GM21528 (cell line): ENCODE results near the gene GDE1.
A peak's percentile ranks its signal among the peaks of the same experiment; 100 is the strongest.

ENCODE experiments used
- ATAC-seq: cut with Tn5 transposase; IDR thresholded peaks from one replicate; pipeline ENCODE4 v1.9.1; 2021; ENCODE audit warnings: mild to moderate bottlenecking, moderate library complexity; ENCODE audit not compliant: unreplicated experiment, low FRiP score

Gene GDE1

DNA sequence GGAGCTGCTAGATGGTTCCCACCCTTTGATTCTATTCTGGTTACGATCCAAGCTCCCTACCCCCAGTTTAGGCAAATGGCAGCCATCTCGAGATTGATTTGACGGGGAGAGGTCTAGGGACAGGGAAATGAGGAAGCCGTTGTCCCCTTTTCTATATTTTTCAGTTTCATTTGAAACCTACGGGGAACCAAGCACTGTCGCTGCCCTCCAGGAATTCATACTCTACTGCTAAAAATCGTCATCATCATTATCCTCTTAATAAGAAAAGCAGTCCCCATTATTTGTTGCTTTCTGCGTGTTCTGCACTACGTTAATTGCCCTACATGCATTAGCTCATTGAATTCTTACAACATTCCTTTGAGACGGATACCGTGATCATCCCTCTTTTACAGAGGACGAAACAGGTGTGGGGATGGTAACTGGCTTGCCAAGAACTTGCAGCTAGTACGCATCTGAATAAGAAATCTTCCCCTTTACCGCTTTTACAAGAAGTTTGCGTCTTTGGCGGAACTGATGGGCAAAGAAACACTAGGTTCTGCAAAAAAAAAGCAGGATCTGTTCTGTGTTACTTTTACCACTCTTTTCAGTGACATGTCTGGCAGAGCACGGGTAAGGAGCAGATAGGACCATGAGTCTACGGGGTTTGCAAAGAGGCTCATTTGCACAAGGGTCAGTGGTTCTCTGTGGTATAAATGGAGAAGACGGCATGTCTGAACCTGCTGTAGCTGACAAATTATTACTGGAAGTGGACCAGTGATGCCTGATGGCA lies 2.9 kb upstream of the GDE1 start:
- ATAC-seq, result no peak

GRCh38 chr16:19524356-19524615 lies 2.4 kb upstream of the GDE1 start:
- no peak for ATAC-seq

- ATAC-seq, result peak; percentile 74
Observed at GRCh38 chr16:19523559-19524355, 1.9 kb upstream of the GDE1 start, which contains the start of gene CCP110. Gene CCP110 (plus strand): TSS chr16:19523942. CDS start chr16:19527882, 3,940 bp downstream.

- ATAC-seq, result no peak
Observed at GRCh38 chr16:19523184-19523558, 1.3 kb upstream of the GDE1 start.

GRCh38 chr16:19522760-19523159 lies 862 bp upstream of the GDE1 start:
- no peak for ATAC-seq

DNA sequence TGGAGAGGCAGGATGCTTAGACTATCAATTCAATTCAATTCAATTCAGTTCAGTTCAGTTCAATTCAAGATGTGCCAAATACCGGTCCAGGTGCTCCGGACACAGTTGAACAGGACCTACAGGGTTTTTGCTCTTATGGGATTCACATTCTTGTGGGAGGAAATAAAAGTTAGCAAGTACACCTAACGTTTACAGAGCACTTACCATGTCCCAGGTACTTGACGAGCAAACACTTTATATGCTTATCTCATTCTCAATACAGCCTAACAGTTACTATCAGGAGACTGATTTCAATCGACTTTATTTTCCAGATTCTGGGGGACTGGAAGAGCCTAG lies 467 bp upstream of the GDE1 start:
- no peak for ATAC-seq

GRCh38 chr16:19520861-19521331 lies 1.0 kb downstream of the GDE1 start:
- ATAC-seq, result no peak

- no peak for ATAC-seq
Observed at GRCh38 chr16:19518388-19518787, 3.5 kb downstream of the GDE1 start.

- ATAC-seq, result no peak
Observed at GRCh38 chr16:19517424-19518089, 4.3 kb downstream of the GDE1 start.

DNA sequence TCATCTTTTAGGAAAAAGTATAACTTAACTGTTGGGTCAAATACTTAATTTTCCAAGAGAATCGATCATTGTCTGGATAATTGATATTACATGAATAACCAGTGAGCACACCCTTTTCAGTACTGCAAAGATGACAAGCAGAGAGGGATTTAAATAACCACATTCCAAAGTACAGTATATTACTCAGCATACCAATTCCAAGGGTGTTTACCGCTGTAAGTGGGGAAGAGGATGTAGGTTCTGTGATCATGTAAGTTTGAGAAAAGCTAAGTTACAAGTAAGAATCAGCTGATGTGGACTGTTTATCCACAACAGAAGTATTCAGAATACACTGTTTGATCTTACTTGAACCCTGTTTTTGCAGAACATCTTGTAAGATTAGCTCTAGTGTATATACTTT lies 6.1 kb downstream of the GDE1 start:
- ATAC-seq, result no peak

DNA sequence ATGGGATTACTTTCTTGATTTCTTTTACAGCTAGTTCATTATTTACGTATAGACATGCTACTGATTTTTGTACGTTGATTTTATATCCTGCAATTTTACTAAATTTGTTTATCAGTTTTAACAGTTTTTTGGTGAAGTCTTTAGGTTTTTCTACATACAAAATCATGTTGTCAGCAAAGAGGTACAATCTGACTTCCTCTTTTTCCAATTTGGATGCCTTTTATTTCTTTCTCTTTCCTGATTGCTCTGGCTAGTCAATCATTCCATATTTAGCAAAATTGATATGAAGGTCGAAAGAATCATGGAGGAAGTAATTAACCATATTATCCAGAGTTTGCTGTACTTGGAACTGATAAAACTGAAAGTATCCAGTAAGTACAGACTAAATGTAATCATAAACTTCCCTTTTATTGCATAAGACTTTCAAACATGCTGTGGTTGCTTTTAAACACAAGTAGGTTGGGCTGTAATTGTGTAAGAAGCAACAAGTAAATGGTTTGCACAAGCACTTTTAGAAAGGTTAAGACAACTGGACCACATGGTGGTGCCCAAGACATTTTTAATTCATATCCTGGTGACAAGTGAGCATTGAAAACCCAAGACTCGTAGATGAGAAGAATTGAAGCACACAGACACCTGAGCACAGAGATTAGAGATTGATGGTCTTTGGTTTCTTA lies 8.4 kb downstream of the GDE1 start:
- ATAC-seq, result no peak

DNA sequence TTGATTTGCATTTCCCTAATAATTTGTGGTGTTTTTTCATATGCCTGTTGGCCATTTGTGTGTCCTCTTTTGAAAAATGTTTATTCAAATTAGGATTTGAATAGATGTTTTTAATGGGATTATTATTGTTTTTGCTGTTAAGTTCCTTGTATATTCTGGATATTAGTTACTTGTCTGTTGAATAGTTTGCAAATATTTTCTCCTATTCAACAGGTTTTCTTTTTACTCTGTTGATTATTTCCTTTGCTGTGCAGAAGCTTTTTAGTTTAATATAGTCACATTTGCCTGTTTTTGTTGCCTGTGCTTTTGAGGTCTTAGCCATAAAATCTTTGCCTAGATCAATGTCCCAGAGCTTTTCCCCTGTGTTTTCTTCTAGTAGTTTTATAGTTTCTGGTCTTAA lies 9.6 kb downstream of the GDE1 start:
- ATAC-seq, result no peak

GRCh38 chr16:19507867-19508266 lies 14.0 kb downstream of the GDE1 start:
- ATAC-seq, result no peak

- no peak for ATAC-seq
Observed at GRCh38 chr16:19506965-19507364, 14.9 kb downstream of the GDE1 start.

DNA sequence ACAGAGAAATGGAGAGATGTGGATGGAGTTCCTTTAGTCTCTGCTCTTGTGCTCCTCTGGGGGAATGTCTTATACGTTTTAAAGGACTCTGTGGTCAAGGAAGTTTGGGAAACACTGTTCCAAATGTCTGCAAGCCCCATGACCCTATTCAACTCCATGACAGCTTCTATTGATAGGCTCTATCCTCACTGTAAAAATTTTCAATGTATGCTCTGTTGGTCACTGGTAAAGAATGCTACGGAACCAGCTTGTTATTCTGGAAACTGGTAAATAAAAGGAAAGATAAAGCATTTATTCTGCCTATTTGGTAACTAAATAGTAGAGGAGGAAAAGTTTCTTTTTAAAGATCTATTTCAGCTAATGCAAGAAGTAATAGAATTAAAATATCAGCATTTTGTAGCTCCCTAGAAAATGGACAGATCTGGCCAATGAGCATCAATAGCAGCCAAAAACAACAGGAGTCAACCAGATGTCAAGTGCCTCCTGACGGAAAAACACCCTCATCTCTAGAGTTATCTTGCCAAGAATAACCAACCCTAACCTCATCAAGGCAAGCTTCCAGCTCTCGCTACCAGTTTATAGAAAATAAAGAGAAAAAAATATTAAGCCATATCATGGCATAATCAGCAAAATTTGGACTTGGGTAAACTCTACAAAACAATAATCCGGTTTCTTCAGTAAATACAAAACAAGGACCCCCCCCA lies 16.1 kb downstream of the GDE1 start:
- ATAC-seq, result no peak

- no peak for ATAC-seq
Observed at GRCh38 chr16:19503461-19504075, 18.3 kb downstream of the GDE1 start.

DNA sequence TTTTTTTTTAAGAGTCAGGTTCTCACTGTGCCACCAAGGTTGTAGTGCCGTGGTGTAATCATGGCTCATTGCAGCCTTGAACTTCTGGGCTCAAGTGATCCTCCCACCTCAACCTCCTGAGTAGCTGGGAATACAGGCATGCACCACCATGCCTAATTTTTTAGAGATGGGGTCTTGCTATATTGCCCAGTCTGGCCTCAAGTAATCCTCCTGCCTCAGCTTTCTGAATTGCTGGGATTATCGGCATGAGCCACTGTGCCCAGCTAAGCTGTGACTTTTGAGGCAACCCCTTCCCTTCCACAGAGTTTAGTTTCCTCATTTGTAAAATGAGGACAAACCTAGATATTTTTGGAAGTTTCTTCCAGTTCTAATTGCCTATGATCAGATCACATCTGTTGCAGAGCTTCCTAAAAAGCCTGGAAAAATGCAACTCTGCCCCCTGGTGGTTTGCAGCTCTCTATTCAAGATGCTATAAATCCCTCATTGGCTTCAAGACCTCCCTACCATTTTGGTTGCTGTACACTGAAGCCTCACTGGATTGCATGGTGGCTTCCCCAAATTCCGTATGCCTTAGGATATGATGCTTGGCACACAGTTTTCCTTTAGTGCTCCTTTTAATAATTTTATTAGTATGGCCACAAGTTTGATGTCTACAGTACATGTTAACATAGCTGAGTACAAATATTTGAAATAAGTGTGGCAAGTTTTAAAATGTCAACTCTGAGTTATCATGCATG lies 19.3 kb downstream of the GDE1 start:
- ATAC-seq, result no peak

DNA sequence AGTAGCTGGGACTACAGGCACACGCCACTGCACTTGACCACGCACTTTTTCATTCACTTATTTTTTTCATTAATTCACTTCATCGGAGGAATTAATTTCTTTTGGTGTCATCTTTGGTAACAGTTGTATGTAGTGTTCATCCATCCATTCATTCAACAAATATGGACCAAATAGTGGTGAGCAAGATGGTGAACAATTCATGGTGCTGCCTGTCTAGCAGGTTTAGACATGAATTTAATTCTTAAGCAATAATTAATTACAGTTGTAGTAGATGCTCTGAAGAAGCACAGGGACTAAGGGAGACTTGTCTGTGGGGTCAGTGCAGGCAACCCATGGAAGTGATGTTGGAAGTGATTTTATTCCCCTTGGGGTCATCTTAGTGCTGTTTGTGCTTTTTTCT lies 22.4 kb downstream of the GDE1 start:
- no peak for ATAC-seq

- ATAC-seq, result no peak
Observed at GRCh38 chr16:19499006-19499405, 22.9 kb downstream of the GDE1 start.
